GM12878 (cell line): ENCODE measurements around the gene HSPB6. TPM values are rescaled to one million over a fixed set of nuclear protein-coding genes. Genes with fewer than 3 reads are reported as not detected.
A peak's percentile ranks its signal among the peaks of the same experiment; 100 is the strongest.

Source experiments
- CTCF ChIP-seq, 3 experiments: IDR thresholded peaks in 2 of 3; conservative IDR thresholded peaks in 1 of 3; 2 replicates each; pipeline ENCODE4 v1.5.1; 2011; ENCODE audit warnings: low read depth in 3 of 3, low read length in 3 of 3, mild to moderate bottlenecking in 3 of 3, control low read depth in 2 of 3, moderate library complexity in 2 of 3, inconsistent platforms in 1 of 3, mixed read lengths in 1 of 3; ENCODE audit not compliant: control insufficient read depth in 2 of 3, insufficient read depth in 1 of 3; ENCODE audit errors: extremely low read depth in 1 of 3
- POLR2AphosphoS5 ChIP-seq: IDR thresholded peaks from 2 replicates; pipeline ENCODE4 v1.6.1; 2011; ENCODE audit warnings: mild to moderate bottlenecking, low read length, inconsistent platforms
- RB1 ChIP-seq: fragments of 450-650 bp; formaldehyde crosslinking; IDR thresholded peaks from 2 replicates; pipeline ENCODE4 v1.6.1; 2017; ENCODE audit warnings: mild to moderate bottlenecking, borderline replicate concordance
- RUNX3 ChIP-seq: IDR thresholded peaks from 2 replicates; pipeline ENCODE4 v1.6.1; 2012; ENCODE audit warnings: low read length, inconsistent platforms
- SMAD1 ChIP-seq: fragments of 450-650 bp; IDR thresholded peaks from 2 replicates; pipeline ENCODE4 v1.6.1; 2018; ENCODE audit warnings: mild to moderate bottlenecking, low read depth; ENCODE audit not compliant: partially characterized antibody
- SUZ12 ChIP-seq: fragments of 200-600 bp; sonication (generic); IDR thresholded peaks from one replicate; pipeline ENCODE4 v1.6.1; 2018; ENCODE audit warnings: antibody characterized with exemption, mild to moderate bottlenecking; ENCODE audit not compliant: unreplicated experiment
- TAF1 ChIP-seq: IDR thresholded peaks from 2 replicates; pipeline ENCODE4 v1.6.1; 2011; ENCODE audit warnings: mild to moderate bottlenecking, low read depth, low read length, borderline replicate concordance
- TARDBP ChIP-seq: IDR thresholded peaks from 2 replicates; pipeline ENCODE4 v1.6.1; 2016; ENCODE audit warnings: borderline replicate concordance
- ZBED1 ChIP-seq: IDR thresholded peaks from 2 replicates; pipeline ENCODE4 v1.6.1; 2016; ENCODE audit warnings: borderline replicate concordance
- ZNF592 ChIP-seq: fragments of 450-650 bp; IDR thresholded peaks from 2 replicates; pipeline ENCODE4 v1.6.1; 2017; ENCODE audit warnings: mild to moderate bottlenecking, moderate library complexity
- polyA plus RNA-seq, 11 experiments: library from polyadenylated mRNA; depleted of rRNA in 4 of 11; unstranded in 6 of 11; stranded (reverse) in 5 of 11; fragments of >200 nt; fragmentation: Nextera tagmentation in 4 of 11; fragmentation: Illumina TruSeq in 1 of 11; extraction: Ambion mirVana in 4 of 11; extraction: Trizol in 1 of 11; gene quantifications; 1 replicate in 1 of 11; 2 replicates in 10 of 11; pipeline versions ENCODE4 v1.2.1 to v1.2.3, GENCODE V29; 2011 to 2016; ENCODE audit warnings: inconsistent platforms in 2 of 11, missing spikeins in 2 of 11, low read depth in 1 of 11
- total RNA-seq, 4 experiments: library from RNA; depleted of rRNA in 3 of 4; stranded (reverse); fragments of >200 nt in 3 of 4; fragmentation: Illumina TruSeq in 1 of 4; extraction: Trizol in 1 of 4; gene quantifications; 2 replicates each; pipeline versions ENCODE4 v1.2.1 to v1.2.3, GENCODE V29; 2013 to 2021

Gene HSPB6
- total and polyA plus RNA-seq, 10 of the 15 experiments (the other 5 are each of a cell fraction or from before 2014, with no cell fraction given) = 0.09 to 1.6 (median 0.36) TPM; not detected in 4

GRCh38 chr19:35744430-35745327 lies 12.2 kb downstream of the HSPB6 start (continued):
- TF ChIP-seq TARDBP (no peak), RUNX3 (no peak), SMAD1 (peak; percentile 34), ZNF592 (no peak), ZBED1 (no peak), SUZ12 (no peak), RB1 (peak; percentile 55; the same call in 1 of the 2 replicates), POLR2AphosphoS5 (peak; percentile 81), TAF1 (0 out of 2 replicates have a peak, but pooled peaks have one; percentile 66), CTCF (IDR thresholded peaks at IDR 0.05 in 2 of 3, conservative IDR thresholded peaks at IDR 0.05 in 1 of 3; ENCODE audit: control insufficient read depth in 2 of 3, extremely low read depth in 1 of 3, insufficient read depth in 1 of 3, low read depth in 3 of 3, low read length in 3 of 3) (peak; percentile 13 to 38 (median 24); a peak in 3 of 6 replicates)
